HG03575 (cell line): ENCODE data around the gene TRIM56.
"Not testable (repeated sequence)": the region's sequence is repeated elsewhere in the genome, so short reads cannot be mapped to it uniquely, and the experiment has no call there.

ENCODE experiments used
- ATAC-seq: cut with Tn5 transposase; IDR thresholded peaks from one replicate; pipeline ENCODE4 v1.9.1; 2021; ENCODE audit not compliant: unreplicated experiment, insufficient number of reproducible peaks, low FRiP score; ENCODE audit errors: extremely low read depth

The TRIM56 gene

DNA sequence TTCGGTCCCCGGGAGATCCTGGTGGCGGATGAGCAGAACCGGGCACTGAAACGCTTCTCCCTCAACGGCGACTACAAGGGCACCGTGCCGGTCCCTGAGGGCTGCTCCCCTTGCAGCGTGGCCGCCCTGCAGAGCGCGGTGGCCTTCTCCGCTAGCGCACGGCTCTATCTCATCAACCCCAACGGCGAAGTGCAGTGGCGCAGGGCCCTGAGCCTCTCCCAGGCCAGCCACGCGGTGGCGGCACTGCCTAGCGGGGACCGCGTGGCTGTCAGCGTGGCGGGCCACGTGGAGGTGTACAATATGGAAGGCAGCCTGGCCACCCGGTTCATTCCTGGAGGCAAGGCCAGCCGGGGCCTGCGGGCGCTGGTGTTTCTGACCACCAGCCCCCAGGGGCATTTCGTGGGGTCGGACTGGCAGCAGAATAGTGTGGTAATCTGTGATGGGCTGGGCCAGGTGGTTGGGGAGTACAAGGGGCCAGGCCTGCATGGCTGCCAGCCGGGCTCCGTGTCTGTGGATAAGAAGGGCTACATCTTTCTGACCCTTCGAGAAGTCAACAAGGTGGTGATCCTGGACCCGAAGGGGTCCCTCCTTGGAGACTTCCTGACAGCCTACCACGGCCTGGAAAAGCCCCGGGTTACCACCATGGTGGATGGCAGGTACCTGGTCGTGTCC, 3.7 kb downstream of the TRIM56 start:
- ATAC-seq: no peak

DNA sequence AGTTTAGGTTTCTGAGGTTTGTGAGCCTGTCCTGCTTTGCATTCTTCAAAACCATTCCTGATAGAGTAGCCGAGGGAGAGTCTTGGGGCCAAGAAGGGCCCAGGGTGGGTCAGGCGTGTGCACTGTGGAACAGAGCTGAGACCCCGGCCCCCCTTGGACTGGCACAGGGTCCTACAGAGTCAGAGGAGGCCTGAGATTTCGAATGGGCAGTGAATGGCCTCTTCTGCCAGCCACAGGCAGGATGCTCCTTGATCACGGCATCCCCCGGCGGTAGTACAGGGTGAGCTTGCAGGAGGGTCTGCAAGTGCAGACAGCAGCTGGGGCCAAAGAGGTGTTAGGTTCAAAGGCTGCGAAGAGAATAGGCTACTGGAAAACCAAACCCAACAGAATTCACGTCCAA, 4.6 kb downstream of the TRIM56 start:
- no peak for ATAC-seq

DNA sequence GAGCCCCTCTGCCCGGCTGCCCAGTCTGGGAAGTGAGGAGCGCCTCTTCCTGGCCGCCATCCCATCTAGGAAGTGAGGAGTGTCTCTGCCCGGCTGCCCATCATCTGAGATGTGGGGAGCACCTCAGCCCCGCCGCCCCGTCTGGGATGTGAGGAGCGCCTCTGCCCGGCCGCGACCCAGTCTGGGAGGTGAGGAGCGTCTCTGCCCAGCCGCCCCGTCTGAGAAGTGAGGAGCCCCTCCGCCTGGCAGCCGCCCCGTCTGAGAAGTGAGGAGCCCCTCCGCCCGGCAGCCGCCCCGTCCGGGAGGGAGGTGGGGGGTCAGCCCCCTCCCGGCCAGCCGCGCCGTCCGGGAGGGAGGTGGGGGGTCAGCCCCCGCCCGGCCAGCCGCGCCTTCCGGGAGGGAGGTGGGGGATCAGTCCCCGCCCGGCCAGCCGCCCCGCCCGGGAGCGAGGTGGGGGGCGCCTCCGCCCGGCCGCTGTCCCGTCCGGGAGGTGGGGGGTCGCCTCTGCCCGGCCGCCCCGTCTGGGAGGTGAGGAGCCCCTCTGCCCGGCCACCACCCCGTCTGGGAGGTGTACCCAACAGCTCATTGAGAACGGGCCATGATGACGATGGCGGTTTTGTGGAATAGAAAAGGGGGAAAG, 7.1 kb downstream of the TRIM56 start:
- ATAC-seq: not testable (repeated sequence)

DNA sequence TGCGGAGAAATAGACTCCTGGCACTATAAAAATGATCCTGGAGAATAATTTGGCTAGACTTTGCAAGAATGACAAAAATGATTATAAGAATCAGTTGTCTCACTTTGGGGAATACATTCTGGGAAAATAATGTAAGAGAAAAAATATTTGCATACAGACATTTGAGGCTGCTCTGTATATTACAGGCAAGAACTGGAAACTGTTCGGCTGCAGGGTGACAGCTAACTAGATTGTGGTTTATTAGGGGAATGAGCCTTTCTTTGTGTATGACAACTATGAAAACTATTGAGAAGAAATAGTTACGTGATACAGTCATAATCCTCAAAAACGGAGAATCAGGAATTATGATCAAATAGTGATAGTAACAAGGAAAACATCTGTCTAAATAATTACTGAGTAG, 8.6 kb downstream of the TRIM56 start:
- no peak for ATAC-seq

DNA sequence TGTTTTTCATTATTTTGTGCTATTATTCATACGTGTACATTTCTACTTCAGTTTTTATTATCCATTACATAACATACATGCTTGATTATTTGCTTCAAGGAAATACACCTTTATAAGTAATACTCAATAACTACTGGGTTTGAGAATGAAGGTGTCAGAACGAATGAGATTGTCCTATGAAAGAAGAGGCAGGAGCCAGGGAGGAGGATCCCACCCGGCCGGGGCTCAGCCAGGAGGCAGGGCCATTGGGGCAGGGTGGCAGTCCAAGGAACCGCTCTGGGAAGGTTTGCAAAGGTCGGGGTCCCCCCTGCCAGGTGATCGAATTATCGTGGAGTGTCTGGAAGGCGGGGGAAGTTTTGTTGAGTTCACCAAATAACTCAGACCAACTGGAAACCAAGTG, 9.1 kb downstream of the TRIM56 start:
- no peak for ATAC-seq

DNA sequence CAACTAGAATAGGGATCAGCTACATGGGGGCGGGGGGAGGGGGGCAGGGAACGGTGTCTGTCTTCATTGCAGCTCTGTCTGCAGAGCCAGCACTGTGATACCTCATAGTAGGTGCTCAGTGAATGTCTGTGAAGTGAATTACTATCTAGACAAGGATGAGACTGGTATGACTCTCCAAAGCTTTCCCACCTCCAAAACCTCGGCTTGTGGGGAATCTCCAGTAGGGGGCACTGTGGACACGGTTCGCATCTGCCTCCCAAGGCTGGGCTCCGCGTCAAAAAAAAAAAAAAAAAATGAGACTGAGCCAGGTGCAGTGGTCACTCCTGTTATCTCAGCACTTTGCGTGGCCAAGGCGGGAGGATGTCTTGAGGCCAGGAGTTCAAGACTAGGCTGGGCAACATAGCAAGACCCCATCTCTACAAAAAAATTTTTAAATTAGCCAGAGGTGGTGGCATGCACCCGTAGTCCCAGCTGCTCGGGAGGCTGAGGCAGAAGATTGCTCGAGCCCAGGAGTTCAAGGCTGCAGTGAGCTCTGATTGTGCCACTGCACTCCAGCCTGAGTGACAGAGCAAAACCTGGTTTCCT, 9.6 kb downstream of the TRIM56 start:
- ATAC-seq: no peak

DNA sequence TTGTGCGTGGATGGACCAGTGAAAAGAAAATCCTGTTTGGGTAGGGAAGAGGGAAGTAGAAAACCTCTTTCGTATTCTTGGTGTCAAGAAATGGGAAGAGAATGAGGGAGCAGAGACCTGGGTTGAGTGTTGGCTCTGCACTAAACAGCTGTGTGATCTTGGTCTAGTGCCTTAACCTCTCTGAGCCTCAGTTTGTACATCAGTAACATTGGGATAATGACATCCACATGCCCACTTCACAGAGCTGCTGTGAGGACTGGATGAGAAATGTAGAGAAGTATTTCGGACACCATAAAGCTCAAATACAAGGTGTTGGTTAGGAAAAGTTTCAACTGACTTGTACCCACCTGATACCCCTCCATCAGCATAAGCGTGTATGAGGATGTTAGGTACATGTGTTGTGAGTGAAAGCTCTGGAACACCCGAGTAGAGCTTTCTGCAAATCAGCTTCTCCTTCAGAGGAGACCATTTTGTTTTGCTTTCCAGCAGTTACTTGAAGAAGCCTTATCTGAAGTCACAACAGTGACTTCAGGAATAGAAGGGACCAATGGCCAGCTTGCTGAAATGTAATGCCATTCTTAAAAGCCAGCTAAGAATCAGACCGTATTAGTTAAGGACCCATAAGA, 11.2 kb downstream of the TRIM56 start:
- ATAC-seq: no peak

DNA sequence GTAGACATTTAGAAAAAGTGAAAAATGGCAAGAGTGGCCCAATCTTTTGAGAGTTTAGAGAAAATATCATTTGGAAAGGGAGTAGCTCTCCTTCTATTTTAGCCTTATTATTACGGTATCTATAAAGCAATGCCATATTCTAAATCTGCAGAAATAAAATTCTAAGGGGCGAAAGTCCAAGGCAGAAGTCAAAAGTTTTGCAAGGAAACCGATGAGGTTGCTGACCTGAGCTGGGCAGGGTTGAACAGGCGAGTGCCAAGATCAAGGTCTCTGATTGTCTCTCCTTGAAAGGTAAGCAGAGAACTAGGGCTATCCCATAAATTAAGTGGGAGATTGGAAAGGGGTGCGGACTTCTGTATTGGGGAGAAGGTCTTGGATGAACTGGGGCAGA, 11.7 kb downstream of the TRIM56 start:
- no peak for ATAC-seq

DNA sequence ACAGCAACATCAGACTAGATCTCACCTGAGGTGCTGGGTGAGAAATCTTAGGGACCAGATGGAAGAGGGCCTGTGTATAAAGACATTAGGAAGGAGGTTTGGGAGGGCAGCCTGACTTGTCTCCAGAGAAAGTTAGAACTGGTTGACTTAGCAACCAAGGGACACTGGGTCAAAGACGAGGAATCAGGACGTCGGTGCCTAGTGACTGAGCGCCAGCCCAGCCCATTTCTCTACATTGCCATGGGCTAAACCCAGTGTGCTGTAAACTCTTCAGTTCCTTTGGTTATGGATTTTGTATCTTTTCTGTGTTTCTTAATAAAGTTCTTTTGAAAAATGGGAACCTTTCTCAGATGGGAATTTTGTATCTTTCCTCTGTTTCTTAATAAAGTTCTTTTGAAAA, 12.3 kb downstream of the TRIM56 start:
- no peak for ATAC-seq

DNA sequence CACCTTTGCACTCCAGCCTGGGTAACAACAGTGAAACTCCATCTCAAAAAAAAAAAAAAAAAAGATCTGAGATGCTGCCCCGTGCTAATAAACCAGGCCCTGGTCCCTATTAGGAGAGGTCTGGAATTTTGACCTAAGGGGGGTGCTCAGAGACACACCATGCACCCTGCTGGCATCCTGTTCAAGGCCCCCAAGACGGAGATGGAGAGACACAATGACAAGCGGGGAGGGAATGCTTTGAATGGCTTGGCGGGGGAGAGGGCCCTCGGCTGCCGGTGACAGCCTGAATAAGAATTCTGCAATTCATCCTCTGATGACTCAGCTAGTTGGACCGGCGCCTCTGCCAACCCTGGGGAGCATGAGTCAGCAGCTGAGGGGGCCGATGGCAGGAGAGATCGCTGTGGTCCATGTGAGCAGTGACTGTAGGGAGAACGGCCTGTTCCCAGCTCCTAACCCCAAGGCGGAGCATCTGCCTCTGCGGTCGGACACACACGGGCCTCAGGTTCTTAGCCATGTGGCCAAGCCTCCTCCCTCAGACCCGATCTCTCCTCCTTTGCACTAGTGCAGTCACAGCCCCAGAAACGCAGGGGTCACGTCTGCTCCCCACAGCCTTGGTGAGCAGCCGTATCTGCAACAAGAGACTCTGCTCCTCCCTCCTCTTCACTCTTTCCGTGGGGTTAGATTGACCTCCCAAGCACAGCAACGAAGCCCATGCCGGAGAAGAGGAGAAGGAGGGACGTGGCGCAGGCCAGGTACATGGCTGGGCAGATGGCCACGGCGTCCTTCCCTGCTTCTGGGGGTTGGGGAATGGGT, 14.9 kb downstream of the TRIM56 start:
- ATAC-seq: no peak

DNA sequence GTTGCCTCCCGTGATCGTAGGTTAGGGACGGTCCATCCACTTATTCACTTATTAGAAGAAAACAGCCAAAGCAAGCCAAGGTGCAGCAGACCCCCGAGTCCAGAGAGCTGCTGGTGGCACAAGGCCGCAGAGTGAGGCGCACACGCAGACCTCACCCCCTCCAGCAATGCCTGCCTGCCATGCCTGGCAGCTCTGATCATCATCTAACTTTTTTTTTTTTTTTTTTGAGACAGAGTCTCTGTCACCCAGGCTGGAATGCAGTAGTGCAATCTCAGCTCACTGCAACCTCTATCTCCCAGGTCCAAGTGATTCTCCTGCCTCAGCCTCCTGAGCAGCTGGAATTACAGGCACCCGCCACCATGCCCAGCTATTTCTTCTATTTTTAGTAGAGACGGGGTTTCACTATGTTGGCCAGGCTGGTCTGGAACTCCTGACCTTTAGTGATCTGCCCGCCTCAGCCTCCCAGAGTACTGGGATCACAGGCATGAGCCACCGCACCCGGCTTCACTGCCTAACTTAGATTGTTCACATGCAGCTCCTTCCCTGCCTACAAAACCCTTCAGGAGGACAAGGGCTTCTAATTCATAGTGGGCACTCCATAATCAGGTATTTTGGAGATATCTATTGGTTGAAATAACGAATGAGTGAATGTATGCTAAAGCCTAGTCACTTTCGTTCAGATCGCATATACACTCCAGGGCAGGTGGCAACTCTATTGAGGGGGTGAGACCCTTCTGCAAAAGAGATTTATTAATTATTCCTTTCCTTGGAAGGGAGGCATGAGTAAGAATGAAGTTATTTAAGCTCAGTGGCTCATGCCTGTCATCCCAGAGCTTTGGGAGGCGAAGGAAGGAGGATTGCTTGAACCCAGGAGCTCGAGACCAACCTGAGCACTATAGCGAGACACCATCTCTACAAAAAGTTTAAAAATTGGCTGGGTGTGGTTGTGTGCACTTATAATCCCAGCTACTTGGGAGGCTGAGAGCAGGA, 15.9 kb downstream of the TRIM56 start:
- ATAC-seq: no peak

DNA sequence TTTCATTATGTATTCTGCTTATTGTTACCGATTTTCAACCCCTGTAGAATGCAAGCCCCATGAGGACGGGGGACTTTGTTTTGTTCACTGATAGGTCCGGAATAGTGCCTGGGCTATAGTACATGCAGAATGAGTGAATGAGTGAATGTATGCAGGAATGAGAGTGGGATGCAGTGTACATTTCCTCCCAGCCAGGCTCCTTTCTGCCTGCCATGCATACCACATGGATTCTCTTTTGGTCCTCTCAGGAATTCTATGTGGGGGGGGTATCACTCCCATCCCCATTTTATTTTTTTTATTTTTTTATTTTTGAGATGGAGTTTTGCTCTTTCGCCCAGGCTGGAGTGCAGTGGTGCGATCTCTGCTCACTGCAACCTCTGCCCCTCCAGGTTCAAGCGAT, 16.7 kb downstream of the TRIM56 start:
- no peak for ATAC-seq

DNA sequence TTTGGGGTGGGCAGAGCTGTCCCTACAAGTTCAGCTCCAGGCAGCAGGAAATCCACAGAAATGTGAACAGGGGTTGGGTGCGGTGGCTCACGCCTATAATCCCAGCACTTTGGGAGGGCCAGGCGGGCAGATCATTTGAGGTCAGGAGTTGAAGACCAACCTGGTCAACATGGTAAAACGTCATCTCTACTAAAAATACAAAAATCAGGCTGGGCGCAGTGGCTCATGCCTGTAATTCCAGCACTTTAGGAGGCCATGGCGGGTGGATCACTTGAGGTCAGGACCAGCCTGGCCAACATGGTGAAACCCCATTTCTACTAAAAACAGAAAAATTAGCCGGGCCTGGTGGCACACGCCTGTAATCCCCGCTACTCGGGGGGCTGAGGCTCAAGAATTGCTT, 18.4 kb downstream of the TRIM56 start:
- ATAC-seq: not testable (repeated sequence)

DNA sequence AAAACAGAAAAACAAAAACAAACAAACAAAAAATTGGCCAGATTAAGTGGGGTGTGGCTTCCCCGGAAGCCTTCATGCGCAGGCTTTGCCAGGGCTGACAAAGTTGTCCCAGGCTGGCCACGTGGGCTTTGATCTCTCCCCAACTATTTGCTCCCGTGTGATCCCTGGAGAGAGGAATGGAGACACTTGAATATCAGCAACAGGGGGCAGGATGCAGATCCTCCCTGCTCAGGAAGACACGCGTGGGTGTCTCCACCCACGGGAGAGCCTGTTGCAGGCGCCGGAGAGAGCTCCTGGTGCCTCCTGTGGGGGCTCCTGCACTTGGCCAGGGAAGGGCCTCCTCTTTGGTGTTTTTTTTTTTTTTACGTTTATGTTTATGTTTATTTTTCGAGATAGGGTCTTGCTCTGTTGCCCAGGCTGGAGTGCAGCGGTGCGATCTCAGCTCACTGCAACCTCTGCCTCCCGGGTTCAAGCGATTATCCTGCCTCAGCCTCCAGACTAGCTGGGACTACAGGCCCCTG, 19.0 kb downstream of the TRIM56 start:
- ATAC-seq: no peak

DNA sequence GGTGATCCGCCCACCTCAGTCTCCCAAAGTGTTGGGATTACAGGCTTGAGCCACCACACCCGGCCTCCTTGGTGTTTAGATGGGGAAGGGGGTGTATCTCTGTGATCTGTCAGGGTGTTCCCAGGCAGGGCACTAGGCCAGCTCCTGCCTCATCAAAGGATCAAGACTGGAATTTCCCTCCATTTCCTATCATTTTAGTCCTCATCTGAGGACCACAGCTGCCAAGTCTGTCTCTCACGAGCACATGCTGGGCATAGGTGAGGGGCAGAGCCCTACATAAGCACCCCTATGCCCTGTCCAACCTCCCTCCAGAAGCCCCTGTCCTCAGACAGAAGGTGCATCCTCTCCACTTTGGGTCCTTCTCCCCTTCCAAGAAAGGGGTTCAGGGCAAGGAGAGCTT, 19.5 kb downstream of the TRIM56 start:
- no peak for ATAC-seq

DNA sequence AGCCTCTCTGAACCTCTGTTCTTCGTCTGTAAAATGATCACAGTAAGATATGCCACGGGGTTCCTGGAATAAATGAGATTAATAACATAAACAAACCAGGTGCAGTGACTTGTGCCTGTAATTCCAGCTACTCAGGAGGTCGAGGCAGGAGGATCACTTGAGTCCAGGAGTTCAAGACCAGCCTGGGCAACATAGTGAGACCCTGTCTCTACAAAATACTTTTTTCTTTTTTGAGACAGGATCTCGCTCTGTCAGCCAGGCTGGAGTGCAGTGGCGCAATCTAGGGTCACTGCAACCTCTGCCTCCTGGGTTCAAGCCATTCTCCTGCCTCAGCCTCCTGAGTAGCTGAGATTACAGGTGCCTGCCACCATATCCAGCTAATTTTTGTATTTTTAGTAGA, 20.0 kb downstream of the TRIM56 start:
- not testable (repeated sequence) for ATAC-seq

DNA sequence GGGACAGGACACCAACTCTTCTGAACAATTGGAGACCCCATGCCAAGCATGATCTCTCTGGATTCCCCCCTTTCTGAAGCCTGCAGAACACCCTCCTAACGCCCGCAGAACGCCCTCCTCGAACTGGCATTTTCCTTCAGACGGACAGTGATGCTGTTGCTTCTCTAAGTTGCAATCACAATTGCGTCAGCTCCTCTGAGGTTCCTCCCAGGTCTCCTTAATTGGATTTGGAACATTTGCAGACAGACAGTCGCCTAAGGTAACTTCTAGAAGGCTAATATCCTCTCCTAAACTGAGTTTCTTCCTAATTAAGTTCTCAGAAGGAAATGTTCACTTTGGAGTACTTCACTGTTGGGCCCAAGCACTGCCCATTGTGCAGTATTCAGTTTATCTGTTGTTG, 21.1 kb downstream of the TRIM56 start:
- no peak for ATAC-seq

DNA sequence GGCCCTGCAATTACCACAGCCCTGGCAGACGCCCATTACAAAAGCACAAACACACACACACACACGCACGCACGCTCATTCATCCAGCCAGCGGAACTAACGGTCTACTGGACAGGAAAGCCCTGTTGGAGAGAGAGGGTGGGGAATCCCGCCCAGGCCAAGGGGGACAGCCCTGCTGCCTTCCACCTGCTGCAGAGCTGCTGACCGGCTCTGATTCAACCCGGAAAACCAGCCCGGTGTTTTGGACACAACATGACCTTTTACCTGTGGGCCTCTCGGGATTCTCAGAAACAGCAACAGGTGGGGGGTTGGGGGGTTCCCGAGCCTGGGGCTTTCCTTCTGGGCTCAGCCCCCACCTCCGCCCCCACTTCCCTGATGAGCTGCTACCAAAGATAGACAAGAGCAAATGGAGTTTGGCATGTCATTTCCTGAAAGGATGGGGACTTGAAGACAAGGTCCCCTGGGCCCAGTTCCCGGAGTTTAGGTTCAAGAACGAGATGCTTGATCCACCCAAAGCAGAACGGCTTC, 23.1 kb downstream of the TRIM56 start:
- ATAC-seq: no peak
